Glutamatergic neuron (in vitro differentiated cells): ENCODE data around the gene CAMTA1. TPM values are rescaled to one million over a fixed set of nuclear protein-coding genes. Genes with fewer than 3 reads are reported as not detected.

Experiments
- DNase-seq: peaks from one replicate; pipeline ENCODE4 v3.0.0; 2022
- H3K27ac Mint-ChIP-seq: one replicate; pipeline ENCODE4 v1.8.0; 2020; ENCODE audit warnings: mild to moderate bottlenecking, mixed read lengths, inconsistent platforms; ENCODE audit not compliant: unreplicated experiment
- H3K27me3 Mint-ChIP-seq: one replicate; pipeline ENCODE4 v1.8.0; 2020; ENCODE audit warnings: mild to moderate bottlenecking, moderate library complexity, mixed read lengths, inconsistent platforms; ENCODE audit not compliant: unreplicated experiment
- H3K36me3 Mint-ChIP-seq: one replicate; pipeline ENCODE4 v1.8.0; 2020; ENCODE audit warnings: mild to moderate bottlenecking, mixed read lengths, inconsistent platforms; ENCODE audit not compliant: unreplicated experiment
- H3K4me1 Mint-ChIP-seq: one replicate; pipeline ENCODE4 v1.8.0; 2020; ENCODE audit warnings: mild to moderate bottlenecking, low read depth, mixed read lengths, inconsistent platforms; ENCODE audit not compliant: unreplicated experiment
- H3K4me3 Mint-ChIP-seq: one replicate; pipeline ENCODE4 v1.8.0; 2020; ENCODE audit warnings: mild to moderate bottlenecking, mixed read lengths, inconsistent platforms; ENCODE audit not compliant: unreplicated experiment
- H3K9me3 Mint-ChIP-seq: one replicate; pipeline ENCODE4 v1.8.0; 2020; ENCODE audit warnings: mild to moderate bottlenecking, moderate library complexity, mixed read lengths, inconsistent platforms; ENCODE audit not compliant: unreplicated experiment
- total RNA-seq: library from RNA; stranded (reverse); fragmentation: NEBNext Ultra II Directional; extraction: Animal tissue kit (Norgen Biotek cat#: 25700); gene quantifications from one replicate; pipeline ENCODE4 v1.2.1, GENCODE V29; 2021; ENCODE audit not compliant: unreplicated experiment
- TF ChIP-seq, protein P1 (sequence below): fragments of 200-600 bp; sonication (generic); IDR thresholded peaks from one replicate; pipeline ENCODE4 v1.5.0; 2021; ENCODE audit not compliant: partially characterized antibody, unreplicated experiment

Gene CAMTA1
- total RNA-seq, 1 donor from 2014 or later, result 77.2 TPM

DNA sequence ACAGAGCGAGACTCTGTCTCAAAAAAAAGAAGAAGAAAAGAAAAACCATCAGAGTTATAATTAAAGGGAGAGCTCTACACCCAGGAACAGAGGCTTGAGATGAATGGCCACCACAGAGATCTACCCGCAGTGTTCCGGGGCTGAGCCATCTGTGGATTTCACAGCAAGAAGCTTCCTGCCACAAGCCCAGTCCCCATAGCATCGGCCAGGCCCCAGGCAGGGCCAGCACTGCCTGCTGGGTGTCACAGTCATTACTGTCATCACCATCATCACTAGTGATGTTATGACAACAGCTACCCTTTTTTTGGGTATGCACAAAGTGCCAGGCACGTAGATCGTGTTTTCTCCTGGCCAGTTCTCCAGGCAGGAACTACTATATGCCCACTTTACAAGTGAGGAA is 874.3 kb downstream of the CAMTA1 start:
- no peak overlapping the region for H3K27ac Mint-ChIP-seq
- DNase-seq, result no peak
- H3K36me3 Mint-ChIP-seq, result no peaks in the 10 kb centered on the region
- no peak overlapping the region for H3K4me3 Mint-ChIP-seq
- H3K27me3 Mint-ChIP-seq, result peaks cover 6% of the 10 kb centered on the region
- TF ChIP-seq, protein P1, sequence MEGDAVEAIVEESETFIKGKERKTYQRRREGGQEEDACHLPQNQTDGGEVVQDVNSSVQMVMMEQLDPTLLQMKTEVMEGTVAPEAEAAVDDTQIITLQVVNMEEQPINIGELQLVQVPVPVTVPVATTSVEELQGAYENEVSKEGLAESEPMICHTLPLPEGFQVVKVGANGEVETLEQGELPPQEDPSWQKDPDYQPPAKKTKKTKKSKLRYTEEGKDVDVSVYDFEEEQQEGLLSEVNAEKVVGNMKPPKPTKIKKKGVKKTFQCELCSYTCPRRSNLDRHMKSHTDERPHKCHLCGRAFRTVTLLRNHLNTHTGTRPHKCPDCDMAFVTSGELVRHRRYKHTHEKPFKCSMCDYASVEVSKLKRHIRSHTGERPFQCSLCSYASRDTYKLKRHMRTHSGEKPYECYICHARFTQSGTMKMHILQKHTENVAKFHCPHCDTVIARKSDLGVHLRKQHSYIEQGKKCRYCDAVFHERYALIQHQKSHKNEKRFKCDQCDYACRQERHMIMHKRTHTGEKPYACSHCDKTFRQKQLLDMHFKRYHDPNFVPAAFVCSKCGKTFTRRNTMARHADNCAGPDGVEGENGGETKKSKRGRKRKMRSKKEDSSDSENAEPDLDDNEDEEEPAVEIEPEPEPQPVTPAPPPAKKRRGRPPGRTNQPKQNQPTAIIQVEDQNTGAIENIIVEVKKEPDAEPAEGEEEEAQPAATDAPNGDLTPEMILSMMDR, result no peak
- no peaks in the 10 kb centered on the region for H3K4me1 Mint-ChIP-seq
- peaks cover 6% of the 10 kb centered on the region for H3K9me3 Mint-ChIP-seq

DNA sequence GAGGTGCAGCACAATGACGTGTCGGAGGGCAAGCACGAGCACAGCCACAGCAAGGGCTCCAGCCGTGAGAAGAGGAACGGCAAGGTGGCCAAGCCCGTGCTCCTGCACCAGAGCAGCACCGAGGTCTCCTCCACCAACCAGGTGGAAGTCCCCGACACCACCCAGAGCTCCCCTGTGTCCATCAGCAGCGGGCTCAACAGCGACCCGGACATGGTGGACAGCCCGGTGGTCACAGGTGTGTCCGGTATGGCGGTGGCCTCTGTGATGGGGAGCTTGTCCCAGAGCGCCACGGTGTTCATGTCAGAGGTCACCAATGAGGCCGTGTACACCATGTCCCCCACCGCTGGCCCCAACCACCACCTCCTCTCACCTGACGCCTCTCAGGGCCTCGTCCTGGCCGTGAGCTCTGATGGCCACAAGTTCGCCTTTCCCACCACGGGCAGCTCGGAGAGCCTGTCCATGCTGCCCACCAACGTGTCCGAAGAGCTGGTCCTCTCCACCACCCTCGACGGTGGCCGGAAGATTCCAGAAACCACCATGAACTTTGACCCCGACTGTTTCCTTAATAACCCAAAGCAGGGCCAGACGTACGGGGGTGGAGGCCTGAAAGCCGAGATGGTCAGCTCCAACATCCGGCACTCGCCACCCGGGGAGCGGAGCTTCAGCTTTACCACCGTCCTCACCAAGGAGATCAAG is 878.3 kb downstream of the CAMTA1 start:
- no peaks in the 10 kb centered on the region for H3K36me3 Mint-ChIP-seq
- peaks cover 12% of the 10 kb centered on the region for H3K27me3 Mint-ChIP-seq
- peaks cover 9% of the 10 kb centered on the region for H3K4me1 Mint-ChIP-seq
- DNase-seq, result no peak
- H3K9me3 Mint-ChIP-seq, result peaks cover 7% of the 10 kb centered on the region
- TF ChIP-seq, protein P1, result no peak
- H3K4me3 Mint-ChIP-seq, result no peak overlapping the region
- H3K27ac Mint-ChIP-seq, result no peak overlapping the region

DNA sequence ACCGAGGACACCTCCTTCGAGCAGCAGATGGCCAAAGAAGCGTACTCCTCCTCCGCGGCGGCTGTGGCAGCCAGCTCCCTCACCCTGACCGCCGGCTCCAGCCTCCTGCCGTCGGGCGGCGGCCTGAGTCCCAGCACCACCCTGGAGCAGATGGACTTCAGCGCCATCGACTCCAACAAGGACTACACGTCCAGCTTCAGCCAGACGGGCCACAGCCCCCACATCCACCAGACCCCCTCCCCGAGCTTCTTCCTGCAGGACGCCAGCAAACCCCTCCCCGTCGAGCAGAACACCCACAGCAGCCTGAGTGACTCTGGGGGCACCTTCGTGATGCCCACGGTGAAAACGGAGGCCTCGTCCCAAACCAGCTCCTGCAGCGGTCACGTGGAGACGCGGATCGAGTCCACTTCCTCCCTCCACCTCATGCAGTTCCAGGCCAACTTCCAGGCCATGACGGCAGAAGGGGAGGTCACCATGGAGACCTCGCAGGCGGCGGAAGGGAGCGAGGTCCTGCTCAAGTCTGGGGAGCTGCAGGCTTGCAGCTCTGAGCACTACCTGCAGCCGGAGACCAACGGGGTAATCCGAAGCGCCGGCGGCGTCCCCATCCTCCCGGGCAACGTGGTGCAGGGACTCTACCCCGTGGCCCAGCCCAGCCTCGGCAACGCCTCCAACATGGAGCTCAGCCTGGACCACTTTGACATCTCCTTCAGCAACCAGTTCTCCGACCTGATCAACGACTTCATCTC is 879.1 kb downstream of the CAMTA1 start:
- no peak overlapping the region for H3K27ac Mint-ChIP-seq
- TF ChIP-seq, protein P1, result no peak
- no peak for DNase-seq

DNA sequence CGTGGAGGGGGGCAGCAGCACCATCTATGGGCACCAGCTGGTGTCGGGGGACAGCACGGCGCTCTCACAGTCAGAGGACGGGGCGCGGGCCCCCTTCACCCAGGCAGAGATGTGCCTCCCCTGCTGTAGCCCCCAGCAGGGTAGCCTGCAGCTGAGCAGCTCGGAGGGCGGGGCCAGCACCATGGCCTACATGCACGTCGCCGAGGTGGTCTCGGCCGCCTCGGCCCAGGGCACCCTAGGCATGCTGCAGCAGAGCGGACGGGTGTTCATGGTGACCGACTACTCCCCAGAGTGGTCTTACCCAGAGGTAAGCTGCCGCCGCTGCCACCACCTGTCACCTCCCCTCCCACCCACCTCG is 879.6 kb downstream of the CAMTA1 start:
- Mint-ChIP-seq H3K4me3 (no peak overlapping the region), H3K27me3 (peaks cover 15% of the 10 kb centered on the region), H3K36me3 (no peaks in the 10 kb centered on the region), H3K9me3 (peaks cover 9% of the 10 kb centered on the region), H3K4me1 (peaks cover 14% of the 10 kb centered on the region), H3K27ac (no peak overlapping the region)
- TF ChIP-seq, protein P1, result no peak
- DNase-seq, result no peak

More for the DNA sequence above, 879.1 kb downstream of the CAMTA1 start:
- H3K4me1 Mint-ChIP-seq, result peaks cover 14% of the 10 kb centered on the region
- no peak overlapping the region for H3K4me3 Mint-ChIP-seq
- H3K36me3 Mint-ChIP-seq, result no peaks in the 10 kb centered on the region
- peaks cover 9% of the 10 kb centered on the region for H3K9me3 Mint-ChIP-seq
- H3K27me3 Mint-ChIP-seq, result peaks cover 15% of the 10 kb centered on the region

DNA sequence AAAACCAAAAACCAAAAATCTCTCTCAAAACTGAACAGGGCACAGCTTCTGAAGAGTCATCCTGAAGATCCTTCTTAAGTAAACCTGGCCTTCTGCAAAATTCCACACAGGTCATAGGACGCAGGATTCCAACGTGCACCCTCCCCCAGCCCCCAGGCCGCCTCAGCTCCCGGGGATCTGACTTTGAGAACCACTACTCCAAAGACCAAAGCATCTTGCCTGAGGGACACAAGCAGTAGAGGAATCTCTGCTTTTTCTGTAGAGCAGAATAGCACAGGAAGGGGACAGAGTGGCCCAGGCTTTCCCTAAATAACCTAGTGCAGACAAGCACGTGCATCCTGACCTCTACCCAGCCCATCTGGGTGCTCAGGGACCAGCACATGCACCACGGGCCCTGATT is 881.0 kb downstream of the CAMTA1 start:
- peaks cover 9% of the 10 kb centered on the region for H3K9me3 Mint-ChIP-seq
- no peak for DNase-seq
- TF ChIP-seq, protein P1, result no peak
- H3K27me3 Mint-ChIP-seq, result peaks cover 22% of the 10 kb centered on the region
- H3K4me3 Mint-ChIP-seq, result no peak overlapping the region
- H3K36me3 Mint-ChIP-seq, result no peaks in the 10 kb centered on the region
- H3K27ac Mint-ChIP-seq, result no peak overlapping the region
- H3K4me1 Mint-ChIP-seq, result peaks cover 17% of the 10 kb centered on the region
